Neuronal stem cell (in vitro differentiated cells): Measurements from ENCODE around the gene GPATCH4.

Experiments
- DNase-seq: peaks from one replicate; pipeline ENCODE4 v3.0.0-alpha.2; 2013; ENCODE audit warnings: low spot score
- H2AFZ ChIP-seq: one replicate; pipeline ENCODE4 v1.6.1; 2013; ENCODE audit warnings: mild to moderate bottlenecking, low read length, inconsistent platforms
- H2AK5ac ChIP-seq: 2 replicates; pipeline ENCODE4 v1.6.1; 2013; ENCODE audit warnings: low read depth, mild to moderate bottlenecking, inconsistent platforms, low read length, moderate library complexity, mixed read lengths
- H2BK120ac ChIP-seq: 2 replicates; pipeline ENCODE4 v1.6.1; 2013; ENCODE audit warnings: low read depth, mild to moderate bottlenecking, inconsistent platforms, low read length, moderate library complexity, mixed read lengths
- H2BK12ac ChIP-seq: one replicate; pipeline ENCODE4 v1.6.1; 2013; ENCODE audit warnings: low read length, inconsistent platforms
- H2BK15ac ChIP-seq: 2 replicates; pipeline ENCODE4 v1.6.1; 2013; ENCODE audit warnings: mild to moderate bottlenecking, low read length, inconsistent platforms, mixed read lengths
- H2BK5ac ChIP-seq: one replicate; pipeline ENCODE4 v1.6.1; 2013; ENCODE audit warnings: inconsistent platforms, mild to moderate bottlenecking, low read length, moderate library complexity
- H3K14ac ChIP-seq: one replicate; pipeline ENCODE4 v1.6.1; 2013; ENCODE audit warnings: low read length, inconsistent platforms
- H3K18ac ChIP-seq: 2 replicates; pipeline ENCODE4 v1.6.1; 2013; ENCODE audit warnings: low read length, inconsistent platforms
- H3K23ac ChIP-seq: 2 replicates; pipeline ENCODE4 v1.6.1; 2013; ENCODE audit warnings: low read depth, mild to moderate bottlenecking, mixed read lengths, low read length, inconsistent platforms; ENCODE audit not compliant: poor library complexity
- H3K27ac ChIP-seq: replicated peaks from 3 replicates; pipeline ENCODE4 v1.5.1; 2013; ENCODE audit warnings: low read length, inconsistent platforms
- H3K27me3 ChIP-seq, 3 experiments: 2 replicates each; pipeline ENCODE4 v1.6.1; 2013; ENCODE audit warnings: low read length in 3 of 3, mild to moderate bottlenecking in 2 of 3, inconsistent platforms in 1 of 3, low read depth in 1 of 3, mixed read lengths in 1 of 3, moderate library complexity in 1 of 3; ENCODE audit not compliant: control insufficient read depth in 3 of 3, insufficient read depth in 3 of 3
- H3K36me3 ChIP-seq, 2 donors: replicated peaks in 1 of 2; 2 replicates each; pipeline ENCODE4 v1.6.1; 2013; ENCODE audit warnings: low read length in 2 of 2; ENCODE audit not compliant: control insufficient read depth in 2 of 2, insufficient read depth in 2 of 2
- H3K4ac ChIP-seq: 2 replicates; pipeline ENCODE4 v1.6.1; 2013; ENCODE audit warnings: inconsistent platforms, mild to moderate bottlenecking, low read length, moderate library complexity
- H3K4me1 ChIP-seq, 2 donors: 1 replicate in 1 of 2; 2 replicates in 1 of 2; pipeline ENCODE4 v1.6.1; 2013; ENCODE audit warnings: low read length in 2 of 2, low read depth in 1 of 2; ENCODE audit not compliant: control insufficient read depth in 2 of 2, insufficient read depth in 1 of 2
- H3K4me2 ChIP-seq: one replicate; pipeline ENCODE4 v1.6.1; 2013; ENCODE audit warnings: mild to moderate bottlenecking, low read length, inconsistent platforms; ENCODE audit not compliant: insufficient read depth, poor library complexity, severe bottlenecking
- H3K4me3 ChIP-seq, 2 donors: 2 replicates each; pipeline ENCODE4 v1.5.1; 2013; ENCODE audit warnings: low read length in 2 of 2, mild to moderate bottlenecking in 2 of 2, inconsistent platforms in 1 of 2, moderate library complexity in 1 of 2
- H3K79me1 ChIP-seq: one replicate; pipeline ENCODE4 v1.6.1; 2013; ENCODE audit warnings: low read depth, mild to moderate bottlenecking, inconsistent platforms, low read length, moderate library complexity
- H3K9ac ChIP-seq: one replicate; pipeline ENCODE4 v1.6.1; 2013; ENCODE audit warnings: mild to moderate bottlenecking, low read depth, low read length, inconsistent platforms; ENCODE audit not compliant: poor library complexity
- H3K9me3 ChIP-seq, 2 donors: replicated peaks in 1 of 2; 2 replicates each; pipeline versions ENCODE3 to v1.6.1; 2013; ENCODE audit warnings: low read length in 2 of 2, mild to moderate bottlenecking in 2 of 2, inconsistent platforms in 1 of 2, low read depth in 1 of 2, mixed read lengths in 1 of 2, moderate library complexity in 1 of 2; ENCODE audit not compliant: control insufficient read depth in 2 of 2, insufficient read depth in 1 of 2
- H4K8ac ChIP-seq: one replicate; pipeline ENCODE4 v1.6.1; 2013; ENCODE audit warnings: low read depth, mild to moderate bottlenecking, inconsistent platforms, low read length, moderate library complexity
- H4K91ac ChIP-seq: one replicate; pipeline ENCODE4 v1.6.1; 2013; ENCODE audit warnings: low read length, low read depth, mild to moderate bottlenecking, inconsistent platforms; ENCODE audit not compliant: poor library complexity
- WGBS, 2 donors: extraction: QIAGEN DNeasy Blood & Tissue Kit; methylation state at CpG; one replicate each; pipeline ENCODE4 v1.1.7; 2013; ENCODE audit warnings: missing lambda C conversion rate in 2 of 2, mixed read lengths in 1 of 2; ENCODE audit not compliant: insufficient read length in 2 of 2, insufficient replicate concordance in 1 of 2; ENCODE audit errors: extremely low coverage in 2 of 2; 5-methylcytosine and 5-hydroxymethylcytosine counted together

Gene GPATCH4

DNA sequence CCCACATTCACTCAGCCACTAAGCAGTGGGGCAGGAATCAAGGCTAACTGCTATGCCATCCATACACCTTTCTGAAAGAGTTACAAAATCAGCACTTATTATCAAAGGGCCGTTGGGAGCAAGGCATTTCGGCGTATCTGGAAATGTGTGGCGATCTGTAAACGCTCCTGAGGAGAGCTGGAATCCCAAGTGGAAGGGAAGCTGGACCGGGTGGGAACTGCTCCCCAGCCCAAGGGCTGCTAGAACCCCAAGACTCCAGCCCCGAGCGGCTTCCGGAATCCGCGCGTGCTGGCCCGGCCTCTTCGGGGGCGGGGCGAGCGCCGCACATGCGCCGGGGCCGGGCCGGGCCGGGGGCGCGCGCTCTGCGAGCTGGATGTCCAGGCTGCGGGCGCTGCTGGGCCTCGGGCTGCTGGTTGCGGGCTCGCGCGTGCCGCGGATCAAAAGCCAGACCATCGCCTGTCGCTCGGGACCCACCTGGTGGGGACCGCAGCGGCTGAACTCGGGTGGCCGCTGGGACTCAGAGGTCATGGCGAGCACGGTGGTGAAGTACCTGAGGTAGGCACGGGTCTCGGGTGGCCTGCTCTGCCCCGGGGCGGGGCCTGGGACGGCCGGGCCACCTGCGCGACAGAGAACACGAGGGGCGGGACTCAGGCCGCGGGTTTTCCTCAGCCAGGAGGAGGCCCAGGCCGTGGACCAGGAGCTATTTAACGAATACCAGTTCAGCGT lies 9.7 kb downstream of the GPATCH4 start, which contains the start of gene NAXE:
TSS of gene NAXE (plus strand) at position 345 of the 726 bp plus-strand sequence. CDS start at position 374, 29 bp downstream.
- no peak within 1 kb of the TSS for H4K8ac ChIP-seq
- no CpG with 5 or more reads among the region's 60 CpGs for WGBS, 2 donors
- peak within 1 kb of the TSS; percentile 94 for H3K4me2 ChIP-seq
- peak within 1 kb of the TSS; percentile 63 for H2BK12ac ChIP-seq
- peaks cover 5 to 12% of the 10 kb centered on the region in 2 donors for H3K4me1 ChIP-seq
- H3K9me3 ChIP-seq: no peaks in the 10 kb centered on the region
- H2AK5ac ChIP-seq: peak within 1 kb of the TSS; percentile 63
- peak within 1 kb of the TSS; percentile 91 for H2BK5ac ChIP-seq
- peak; percentile 69 for DNase-seq
- no peak within 1 kb of the TSS for H2BK15ac ChIP-seq
- H2BK120ac ChIP-seq: peak within 1 kb of the TSS; percentile 83
- H3K23ac ChIP-seq: peak within 1 kb of the TSS; percentile 51
- peaks cover 0 to 7% (median 0%) of the 10 kb centered on the region in 3 experiments for H3K27me3 ChIP-seq
- H3K18ac ChIP-seq: peak within 1 kb of the TSS; percentile 96
- H3K4ac ChIP-seq: no peak within 1 kb of the TSS
- peak within 1 kb of the TSS; percentile 95 for H3K9ac ChIP-seq
- H4K91ac ChIP-seq: peak within 1 kb of the TSS; percentile 41
- peak within 1 kb of the TSS; percentile 72 for H3K14ac ChIP-seq
- peak within 1 kb of the TSS; percentile 93 for H2AFZ ChIP-seq
- H3K36me3 ChIP-seq: peaks cover 27 to 43% of the 10 kb centered on the region in 2 donors
- peak within 1 kb of the TSS; percentile 67 to 93 for H3K4me3 ChIP-seq
- H3K79me1 ChIP-seq: peaks cover 3% of the 10 kb centered on the region
- H3K27ac ChIP-seq: no peak within 1 kb of the TSS

GRCh38 chr1:156591181-156591431 lies 10.2 kb downstream of the GPATCH4 start:
- H3K27me3 ChIP-seq: peaks cover 0 to 11% (median 0%) of the 10 kb centered on the region in 3 experiments
- no peak overlapping the region for H4K91ac ChIP-seq
- H3K4me1 ChIP-seq: peaks cover 5 to 12% of the 10 kb centered on the region in 2 donors
- WGBS, 2 donors: no CpG with 5 or more reads among the region's 6 CpGs
- H3K79me1 ChIP-seq: peaks cover 3% of the 10 kb centered on the region
- no peak overlapping the region for H2BK120ac ChIP-seq
- H3K4me3 ChIP-seq: peak overlapping the region; percentile 67 to 78
- H3K9ac ChIP-seq: peak overlapping the region; percentile 79
- peak overlapping the region; percentile 94 for H3K4me2 ChIP-seq
- H2BK12ac ChIP-seq: no peak overlapping the region
- no peak overlapping the region for H3K18ac ChIP-seq
- H3K27ac ChIP-seq: no peak overlapping the region
- H3K14ac ChIP-seq: no peak overlapping the region
- no peak overlapping the region for H3K4ac ChIP-seq
- no peak overlapping the region for H4K8ac ChIP-seq
- H2BK15ac ChIP-seq: no peak overlapping the region
- peak overlapping the region; percentile 93 for H2AFZ ChIP-seq
- no peak overlapping the region for H2BK5ac ChIP-seq
- H3K23ac ChIP-seq: no peak overlapping the region
- no peak for DNase-seq
- no peak overlapping the region for H2AK5ac ChIP-seq
- peaks cover 22 to 38% of the 10 kb centered on the region in 2 donors for H3K36me3 ChIP-seq
- H3K9me3 ChIP-seq: no peaks in the 10 kb centered on the region

- peaks cover 17 to 32% of the 10 kb centered on the region in 2 donors for H3K36me3 ChIP-seq
- no peak overlapping the region for H3K14ac ChIP-seq
- H3K27ac ChIP-seq: no peak overlapping the region
- peaks cover 3% of the 10 kb centered on the region for H3K79me1 ChIP-seq
- no peak overlapping the region for H2AK5ac ChIP-seq
- peak overlapping the region; percentile 93 for H2AFZ ChIP-seq
- no peak overlapping the region for H2BK15ac ChIP-seq
- peaks cover 5 to 12% of the 10 kb centered on the region in 2 donors for H3K4me1 ChIP-seq
- no peak overlapping the region for H2BK120ac ChIP-seq
- H3K4ac ChIP-seq: no peak overlapping the region
- H3K9me3 ChIP-seq: no peaks in the 10 kb centered on the region
- H4K91ac ChIP-seq: no peak overlapping the region
- DNase-seq: no peak
- H3K4me2 ChIP-seq: no peak overlapping the region
- H3K18ac ChIP-seq: no peak overlapping the region
- H3K27me3 ChIP-seq: peaks cover 0 to 17% (median 0%) of the 10 kb centered on the region in 3 experiments
- H3K9ac ChIP-seq: no peak overlapping the region
- H3K23ac ChIP-seq: no peak overlapping the region
- no peak overlapping the region for H4K8ac ChIP-seq
- no CpG with 5 or more reads among the region's 10 CpGs for WGBS, 2 donors
- H2BK12ac ChIP-seq: no peak overlapping the region
- H2BK5ac ChIP-seq: no peak overlapping the region
- H3K4me3 ChIP-seq: peak overlapping the region in 1 of 2 donors; percentile 67
These were observed 10.7 kb downstream of the GPATCH4 start for GRCh38 chr1:156590326-156591180.

- Histone ChIP-seq H3K23ac (no peak overlapping the region), H2AK5ac (no peak overlapping the region), H3K27ac (no peak overlapping the region), H3K27me3 (peaks cover 0 to 27% (median 2%) of the 10 kb centered on the region in 3 experiments), H2BK5ac (no peak overlapping the region), H3K4ac (no peak overlapping the region), H3K36me3 (peaks cover 10 to 22% of the 10 kb centered on the region in 2 donors), H3K4me1 (peaks cover 5 to 7% of the 10 kb centered on the region in 2 donors), H3K18ac (no peak overlapping the region), H3K9ac (no peak overlapping the region), H3K4me2 (no peak overlapping the region), H4K91ac (no peak overlapping the region), H3K14ac (no peak overlapping the region), H2BK120ac (no peak overlapping the region), H3K9me3 (no peaks in the 10 kb centered on the region), H2BK15ac (no peak overlapping the region), H2AFZ (no peak overlapping the region), H4K8ac (no peak overlapping the region), H3K4me3 (no peak overlapping the region), H3K79me1 (peaks cover 3% of the 10 kb centered on the region), H2BK12ac (no peak overlapping the region)
- no CpG with 5 or more reads among the region's 5 CpGs for WGBS, 2 donors
- DNase-seq: no peak
These were observed 11.7 kb downstream of the GPATCH4 start for GRCh38 chr1:156589546-156589945.
